Right lung (tissue), 5 donors: Measurements from ENCODE around the gene RAB3IL1. TPM values are rescaled to one million over a fixed set of nuclear protein-coding genes. Genes with fewer than 3 reads are reported as not detected.
"Not testable (repeated sequence)": the region's sequence is repeated elsewhere in the genome, so short reads cannot be mapped to it uniquely, and the experiment has no call there.

Experiments used
- DNase-seq, 2 donors: peaks; one replicate each; pipeline ENCODE4 v3.0.0-alpha.2; 2013
- polyA plus RNA-seq, 5 donors: library from polyadenylated mRNA; unstranded; fragments of 120-200 nt; gene quantifications; one replicate each; pipeline versions ENCODE4 v1.2.1 to v1.2.3, GENCODE V29; 2013; ENCODE audit warnings: inconsistent platforms in 1 of 5, low replicate concordance in 1 of 5; ENCODE audit not compliant: insufficient read length in 5 of 5, insufficient read depth in 1 of 5

RAB3IL1 gene
- polyA plus RNA-seq, 5 donors, result 7.4 to 20.2 (median 10.5) TPM

GRCh38 chr11:61886643-61887042 is 30.7 kb downstream of the RAB3IL1 start:
- DNase-seq, result no peak

- DNase-seq, result no peak
Observed at GRCh38 chr11:61885784-61886580, 31.4 kb downstream of the RAB3IL1 start.

- no peak for DNase-seq
Observed at GRCh38 chr11:61885166-61885778, 32.1 kb downstream of the RAB3IL1 start.

- DNase-seq, result no peak
Observed at GRCh38 chr11:61883947-61884346, 33.4 kb downstream of the RAB3IL1 start.

- no peak for DNase-seq
Observed at GRCh38 chr11:61883327-61883726, 34.0 kb downstream of the RAB3IL1 start.

- DNase-seq, result no peak
Observed at GRCh38 chr11:61882879-61883278, 34.5 kb downstream of the RAB3IL1 start.

DNA sequence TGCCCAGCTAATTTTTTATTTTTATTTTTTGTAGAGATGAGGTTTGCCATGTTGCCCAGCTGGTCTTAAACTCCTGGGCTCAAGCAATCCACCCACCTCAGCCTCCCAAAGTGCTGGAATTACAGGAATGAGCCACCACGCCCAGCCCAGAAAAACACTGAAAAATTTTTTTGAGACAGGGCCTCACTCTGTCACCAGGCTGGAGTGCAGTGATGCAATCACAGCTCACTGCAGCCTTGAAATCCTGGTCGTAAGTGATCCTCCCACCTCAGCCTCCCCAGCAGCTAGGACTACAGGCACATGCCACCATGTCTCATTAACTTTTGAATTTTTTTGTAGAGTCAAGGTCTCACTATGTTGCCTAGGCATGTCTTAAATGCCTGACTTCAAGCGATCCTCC is 35.1 kb downstream of the RAB3IL1 start:
- DNase-seq, result not testable (repeated sequence)

DNA sequence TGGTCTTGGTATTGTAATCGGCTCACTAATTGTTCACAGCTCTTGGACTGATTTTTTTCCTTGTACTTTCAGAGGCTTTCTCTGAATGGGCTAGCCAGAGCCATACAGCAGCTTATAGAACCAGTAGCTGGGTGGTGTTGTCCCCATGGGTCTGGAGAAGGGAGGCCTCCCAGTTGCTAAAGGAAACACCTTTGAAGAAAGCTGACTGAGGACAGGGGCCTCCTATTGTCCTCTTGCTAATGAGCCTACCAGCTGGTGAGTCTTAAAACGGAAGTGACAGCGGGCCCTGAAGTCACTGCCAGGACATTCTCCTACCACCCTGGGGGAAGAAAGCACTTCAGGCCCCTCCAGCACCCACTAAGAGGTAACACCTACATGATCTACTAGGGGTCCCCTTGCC is 36.0 kb downstream of the RAB3IL1 start:
- no peak for DNase-seq

- DNase-seq, result no peak
Observed at GRCh38 chr11:61880454-61880853, 36.9 kb downstream of the RAB3IL1 start.

GRCh38 chr11:61880031-61880430 is 37.3 kb downstream of the RAB3IL1 start:
- DNase-seq, result no peak

DNA sequence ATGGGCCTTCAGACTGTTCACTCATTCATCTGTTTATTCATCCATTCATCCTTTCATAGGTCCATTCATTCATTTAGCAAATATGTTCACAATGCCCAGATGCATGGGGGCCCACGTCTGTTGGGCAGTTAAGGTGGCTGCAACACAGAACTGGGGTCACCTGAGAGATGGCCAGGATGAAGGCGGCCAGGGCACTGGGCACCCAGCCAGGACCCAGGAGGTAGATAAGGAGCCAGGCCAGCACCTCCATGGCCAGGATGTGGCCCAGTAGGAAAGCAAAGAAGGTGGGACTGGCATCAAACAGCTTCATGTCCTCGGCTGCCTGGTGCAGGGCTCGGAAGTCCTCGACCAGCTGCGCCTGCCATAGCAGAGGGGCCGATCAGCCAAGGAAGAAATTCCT is 38.2 kb downstream of the RAB3IL1 start:
- no peak for DNase-seq

- DNase-seq, result no peak
Observed at GRCh38 chr11:61875698-61876097, 41.7 kb downstream of the RAB3IL1 start.

GRCh38 chr11:61874853-61875252 is 42.5 kb downstream of the RAB3IL1 start:
- no peak for DNase-seq

DNA sequence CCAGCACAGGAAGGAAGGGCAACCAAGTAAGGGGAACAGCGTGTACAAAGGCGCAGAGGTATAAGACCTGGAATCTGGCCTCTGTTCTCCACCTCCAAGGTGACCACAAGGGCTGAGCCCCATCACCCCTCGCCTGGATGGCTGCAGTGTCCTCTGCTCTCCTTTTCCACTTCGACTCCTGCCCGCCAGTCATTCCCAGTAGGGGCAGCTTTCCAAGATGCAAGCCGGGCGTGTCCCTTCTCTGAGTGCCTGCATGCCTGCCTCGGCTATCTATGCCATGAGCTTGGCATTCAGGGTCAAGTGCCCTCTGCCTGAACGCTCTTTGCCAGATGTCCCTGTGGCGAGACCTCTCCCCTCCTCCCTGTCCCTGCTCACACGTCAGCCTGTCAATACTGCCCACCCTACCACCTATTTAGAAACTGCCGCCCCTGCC is 43.0 kb downstream of the RAB3IL1 start:
- DNase-seq, result no peak

DNA sequence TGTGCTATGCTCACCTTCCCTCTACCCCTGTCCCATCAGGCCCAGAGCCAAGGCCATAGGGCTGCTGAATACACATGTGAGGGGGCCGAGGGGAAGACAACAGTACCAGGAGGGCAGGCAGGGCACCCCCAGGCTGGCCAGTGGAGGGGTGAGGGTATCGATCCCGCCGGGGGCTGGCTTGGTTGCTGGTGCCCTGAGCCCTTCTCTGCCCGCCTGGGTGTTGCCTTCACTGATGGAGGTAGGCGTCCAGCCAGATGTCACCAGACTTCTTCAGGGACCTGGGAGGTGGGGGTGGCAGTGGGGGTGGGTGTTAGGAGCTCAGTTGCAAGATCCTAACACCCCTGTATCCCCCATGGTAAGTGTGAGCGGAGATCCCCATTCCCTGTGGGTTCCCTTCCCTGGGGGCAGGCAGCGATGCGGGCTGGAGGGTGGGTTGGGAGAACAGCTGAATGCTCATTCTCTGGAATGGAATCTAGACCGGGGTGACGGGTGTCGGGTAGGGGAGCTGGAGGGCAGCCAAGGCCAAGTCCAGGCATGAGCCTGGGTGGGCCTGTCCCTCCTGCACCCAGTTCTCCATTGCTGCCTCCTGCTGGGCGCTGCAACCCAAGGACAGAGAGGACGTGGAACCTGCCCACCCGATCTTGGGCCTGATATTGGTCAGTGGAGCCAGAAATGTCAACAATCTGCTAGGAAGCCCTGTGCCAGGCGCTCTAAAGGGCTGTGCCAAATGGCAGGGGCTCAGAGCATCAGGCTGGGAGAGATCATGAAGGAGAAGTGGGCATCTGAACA is 43.6 kb downstream of the RAB3IL1 start:
- DNase-seq, result no peak

DNA sequence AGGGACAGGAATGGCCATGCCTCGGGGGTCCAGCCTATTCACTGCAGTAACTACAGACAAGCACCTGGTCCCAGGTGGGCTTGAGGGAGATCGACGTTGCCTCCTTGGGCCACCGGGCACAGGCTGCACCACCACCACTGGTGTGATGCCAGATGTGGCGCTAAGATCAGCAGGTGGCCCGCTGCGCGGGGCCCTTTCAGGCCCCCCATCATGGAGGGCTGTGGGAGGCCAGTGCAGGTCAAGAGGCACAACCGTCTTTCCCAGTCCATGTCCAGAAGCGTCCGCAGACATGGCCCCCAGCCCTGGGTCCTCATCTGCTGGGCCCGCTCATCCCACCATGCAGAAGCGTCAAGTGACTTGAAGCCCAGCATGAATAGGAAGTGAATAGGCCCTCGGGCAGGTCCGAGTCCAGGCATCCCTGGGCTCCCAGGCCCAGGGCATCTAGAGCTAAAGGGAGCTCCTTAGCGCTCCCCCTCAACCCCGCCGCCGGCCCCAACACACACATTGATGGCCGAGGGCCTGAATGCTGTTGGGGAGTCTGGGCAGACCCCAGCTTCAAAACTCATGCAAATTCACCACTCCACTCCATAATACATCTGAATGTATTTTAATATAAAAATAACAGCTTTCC is 44.3 kb downstream of the RAB3IL1 start:
- no peak for DNase-seq

- peak; percentile 57 to 62 for DNase-seq
Observed at GRCh38 chr11:61871158-61871597, 46.2 kb downstream of the RAB3IL1 start.

DNA sequence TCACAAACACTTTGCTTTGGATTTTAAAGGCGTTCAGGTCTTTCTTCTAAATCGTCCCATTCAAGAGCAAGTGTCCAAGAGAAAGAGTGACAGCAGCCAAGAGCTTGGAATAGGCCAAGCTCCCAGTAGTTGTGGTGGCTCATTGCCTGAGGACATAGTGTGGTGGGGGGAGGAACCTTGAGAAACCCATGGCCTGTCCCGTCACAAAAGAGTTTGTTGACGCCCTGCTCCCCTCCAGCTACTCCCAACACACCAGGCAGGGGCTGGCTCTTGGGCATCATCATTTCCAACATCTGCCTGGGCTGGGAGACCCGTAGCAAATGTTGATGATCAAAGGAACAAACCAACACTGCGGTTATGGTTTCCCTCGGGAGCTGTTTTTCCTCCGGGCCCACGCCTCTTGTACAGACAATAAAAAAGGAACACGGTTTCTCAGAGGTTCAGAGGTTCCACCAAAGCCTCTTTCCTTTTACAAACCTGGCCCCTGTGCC is 46.8 kb downstream of the RAB3IL1 start:
- DNase-seq, result no peak

DNA sequence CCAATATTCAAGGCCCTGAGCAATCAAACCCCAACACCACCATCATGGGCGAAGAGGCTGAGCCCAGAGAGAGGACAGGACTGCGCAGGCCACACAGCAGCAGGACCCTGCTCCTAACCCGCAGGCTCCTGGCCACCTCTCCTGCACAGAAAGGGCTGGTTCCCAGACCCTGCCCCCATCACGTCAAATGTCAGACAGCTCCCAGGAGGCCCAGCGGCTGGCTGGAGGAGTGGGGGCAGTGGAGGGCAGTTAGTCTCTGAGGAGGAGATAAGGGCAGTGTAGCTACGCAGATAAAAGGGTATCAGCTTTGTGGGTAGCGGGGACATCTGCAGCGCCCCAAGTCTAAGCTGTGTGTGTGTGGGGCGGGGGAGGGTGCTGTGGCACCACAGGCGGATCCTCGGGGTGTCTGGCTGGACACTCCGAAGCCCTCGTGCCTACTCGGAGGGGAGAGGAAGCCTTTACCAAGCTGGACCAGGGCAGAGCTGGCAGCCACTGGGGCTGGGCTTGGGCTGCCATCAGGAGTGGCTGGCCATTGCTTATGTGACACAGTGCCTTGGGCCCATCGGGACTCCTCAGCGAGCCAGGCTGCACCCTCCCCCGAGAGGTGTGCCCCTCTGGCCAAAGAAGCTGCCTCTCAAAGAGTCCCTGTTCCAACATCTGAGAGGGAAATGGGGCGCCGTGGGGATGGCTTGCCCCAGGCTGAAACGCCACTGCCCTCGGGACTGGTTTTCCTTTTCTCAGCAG is 47.5 kb downstream of the RAB3IL1 start:
- DNase-seq, result no peak

DNA sequence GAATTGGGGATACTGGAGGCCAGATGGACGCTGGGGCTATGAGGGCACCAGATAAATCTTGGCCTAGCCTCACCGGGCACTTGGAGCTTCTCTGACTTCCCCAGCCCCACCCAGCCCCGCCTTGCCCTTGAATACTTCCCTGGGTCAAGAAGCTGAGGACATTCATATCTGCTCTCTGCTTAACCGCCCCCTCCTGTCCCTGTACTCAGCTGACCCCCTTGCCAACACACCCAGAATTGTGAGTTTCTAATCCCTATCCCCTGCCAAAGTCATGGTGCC is 48.0 kb downstream of the RAB3IL1 start:
- no peak for DNase-seq
